Smooth muscle cell (in vitro differentiated cells): ENCODE data around the gene CSNK1G1. TPM values are rescaled to one million over a fixed set of nuclear protein-coding genes. Genes with fewer than 3 reads are reported as not detected.
A peak's percentile ranks its signal among the peaks of the same experiment; 100 is the strongest.

Source experiments
- DNase-seq: peaks from one replicate; lab custom pipeline; 2025; ENCODE audit not compliant: unreplicated experiment; lab: John Stamatoyannopoulos, UW
- H2AFZ ChIP-seq: fragments of 200-600 bp; sonication (generic); 2 replicates; pipeline ENCODE4 v1.6.0; 2016; ENCODE audit warnings: antibody characterized with exemption, low read depth, mild to moderate bottlenecking
- H3F3A ChIP-seq: fragments of 200-600 bp; sonication (generic); 2 replicates; pipeline ENCODE4 v1.6.0; 2017; ENCODE audit warnings: antibody characterized with exemption, low read depth
- H3K27ac ChIP-seq: fragments of 200-600 bp; sonication (generic); 2 replicates; pipeline ENCODE4 v1.5.1; 2016; ENCODE audit warnings: low read depth, mild to moderate bottlenecking
- H3K27me3 ChIP-seq: fragments of 200-600 bp; sonication (generic); 2 replicates; pipeline ENCODE4 v1.6.1; 2016; ENCODE audit warnings: low read depth, mild to moderate bottlenecking
- H3K36me3 ChIP-seq: fragments of 200-600 bp; sonication (generic); 2 replicates; pipeline ENCODE4 v1.5.1; 2016; ENCODE audit warnings: low read depth
- H3K4me1 ChIP-seq: fragments of 200-600 bp; sonication (generic); 2 replicates; pipeline ENCODE4 v1.5.1; 2016; ENCODE audit warnings: low read depth
- H3K4me2 ChIP-seq: fragments of 200-600 bp; sonication (generic); 2 replicates; pipeline ENCODE4 v1.6.0; 2016; ENCODE audit warnings: mild to moderate bottlenecking
- H3K4me3 ChIP-seq: fragments of 200-600 bp; sonication (generic); 2 replicates; pipeline ENCODE4 v1.5.1; 2016; ENCODE audit warnings: mild to moderate bottlenecking
- H3K79me2 ChIP-seq: fragments of 200-600 bp; sonication (generic); 2 replicates; pipeline ENCODE4 v1.6.0; 2016; ENCODE audit warnings: low read depth, mild to moderate bottlenecking
- H3K9ac ChIP-seq: fragments of 200-600 bp; sonication (generic); 2 replicates; pipeline ENCODE4 v1.6.0; 2016; ENCODE audit warnings: low read depth
- H3K9me3 ChIP-seq: fragments of 200-600 bp; sonication (generic); replicated peaks from 2 replicates; pipeline ENCODE4 v1.5.1; 2016; ENCODE audit warnings: low read depth
- H4K20me1 ChIP-seq: fragments of 200-600 bp; sonication (generic); 2 replicates; pipeline ENCODE4 v1.6.0; 2016; ENCODE audit warnings: low read depth
- CTCF ChIP-seq: fragments of 200-600 bp; sonication (generic); IDR thresholded peaks from 2 replicates; pipeline ENCODE4 v1.5.1; 2017; ENCODE audit warnings: borderline replicate concordance, mild to moderate bottlenecking, antibody characterized with exemption; ENCODE audit not compliant: insufficient read depth, poor library complexity, severe bottlenecking
- WGBS: methylation state at CpG from one replicate; pipeline ENCODE4 v1.1.7; 2016; ENCODE audit warnings: low lambda C conversion rate; 5-methylcytosine and 5-hydroxymethylcytosine counted together
- polyA plus RNA-seq: library from polyadenylated mRNA; unstranded; fragments of >200 nt; fragmentation: Nextera tagmentation; extraction: Ambion mirVana; gene quantifications from 2 replicates; pipeline ENCODE4 v1.2.1, GENCODE V29; 2016
- total RNA-seq: library from RNA; depleted of rRNA; stranded (reverse); fragments of >200 nt; gene quantifications from 2 replicates; pipeline ENCODE4 v1.2.3, GENCODE V29; 2014

The CSNK1G1 gene
- total and polyA plus RNA-seq, 2 experiments from 2014 or later = 12.8 to 23.2 TPM

- no peak overlapping the region for H2AFZ ChIP-seq
- DNase-seq = no peak
- 96% methylated on average over 2 of the region's 2 CpGs for WGBS
- H3K27ac ChIP-seq = no peak overlapping the region
- no peaks in the 10 kb centered on the region for H3K36me3 ChIP-seq
- no peak overlapping the region for H3K4me2 ChIP-seq
- peaks cover 96% of the 10 kb centered on the region for H4K20me1 ChIP-seq
- no peak overlapping the region for H3K9ac ChIP-seq
- H3K9me3 ChIP-seq = no peaks in the 10 kb centered on the region
- no peaks in the 10 kb centered on the region for H3F3A ChIP-seq
- no peak for TF ChIP-seq CTCF
- H3K4me1 ChIP-seq = no peaks in the 10 kb centered on the region
- H3K79me2 ChIP-seq = peaks cover 28% of the 10 kb centered on the region
- no peaks in the 10 kb centered on the region for H3K27me3 ChIP-seq
- no peak overlapping the region for H3K4me3 ChIP-seq
Observed at GRCh38 chr15:64236156-64236894, 119.6 kb downstream of the CSNK1G1 start.

GRCh38 chr15:64235552-64235951 is 120.4 kb downstream of the CSNK1G1 start:
- peaks cover 92% of the 10 kb centered on the region for H4K20me1 ChIP-seq
- WGBS = 88% methylated on average over 4 of the region's 4 CpGs

GRCh38 chr15:64233299-64233698 is 122.7 kb downstream of the CSNK1G1 start:
- 96% methylated on average over 4 of the region's 4 CpGs for WGBS
- no peaks in the 10 kb centered on the region for H3K9me3 ChIP-seq
- no peaks in the 10 kb centered on the region for H3F3A ChIP-seq
- no peak for TF ChIP-seq CTCF
- H3K79me2 ChIP-seq = peaks cover 19% of the 10 kb centered on the region
- DNase-seq = no peak
- H3K4me1 ChIP-seq = no peaks in the 10 kb centered on the region
- no peak overlapping the region for H3K9ac ChIP-seq
- no peak overlapping the region for H3K4me3 ChIP-seq
- no peaks in the 10 kb centered on the region for H3K27me3 ChIP-seq
- H2AFZ ChIP-seq = no peak overlapping the region
- no peaks in the 10 kb centered on the region for H3K36me3 ChIP-seq
- H3K27ac ChIP-seq = no peak overlapping the region
- no peak overlapping the region for H3K4me2 ChIP-seq
- peaks cover 87% of the 10 kb centered on the region for H4K20me1 ChIP-seq

More at GRCh38 chr15:64235552-64235951, 120.4 kb downstream of the CSNK1G1 start:
- Histone ChIP-seq H3K27me3 (no peaks in the 10 kb centered on the region), H3K9me3 (no peaks in the 10 kb centered on the region), H3K36me3 (no peaks in the 10 kb centered on the region), H3K4me3 (no peak overlapping the region), H3K27ac (peak overlapping the region; percentile 9), H2AFZ (no peak overlapping the region), H3K4me1 (no peaks in the 10 kb centered on the region), H3K4me2 (peak overlapping the region; percentile 27), H3F3A (no peaks in the 10 kb centered on the region), H3K79me2 (peaks cover 24% of the 10 kb centered on the region), H3K9ac (no peak overlapping the region)
- TF ChIP-seq CTCF = no peak
- DNase-seq = no peak

GRCh38 chr15:64232400-64232799 is 123.6 kb downstream of the CSNK1G1 start:
- Histone ChIP-seq H3K9ac (no peak overlapping the region), H3K27ac (peak overlapping the region; percentile 4)
- TF ChIP-seq CTCF = no peak

More at GRCh38 chr15:64232400-64232799, 123.6 kb downstream of the CSNK1G1 start:
- Histone ChIP-seq H3K4me1 (no peaks in the 10 kb centered on the region), H3K4me3 (no peak overlapping the region), H3K79me2 (peaks cover 19% of the 10 kb centered on the region), H3K27me3 (no peaks in the 10 kb centered on the region), H2AFZ (no peak overlapping the region), H3K9me3 (no peaks in the 10 kb centered on the region), H4K20me1 (peaks cover 86% of the 10 kb centered on the region), H3K36me3 (no peaks in the 10 kb centered on the region), H3K4me2 (no peak overlapping the region), H3F3A (no peaks in the 10 kb centered on the region)
- WGBS = 50% methylated on average over 1 of the region's 1 CpG
- DNase-seq = no peak
